GM23338 (cell line): ENCODE data around the gene PTPRN2. TPM values are rescaled to one million over a fixed set of nuclear protein-coding genes. Genes with fewer than 3 reads are reported as not detected.

Source experiments
- ATAC-seq: fragments of 200-7000 bp; cut with Tn5 transposase; 3 replicates; pipeline ENCODE4 v1.9.1; 2020
- DNase-seq: peaks from one replicate; pipeline ENCODE4 v3.0.0-alpha.2; 2015; ENCODE audit warnings: low spot score
- H2AFZ ChIP-seq: fragments of 200-600 bp; sonication (generic); 2 replicates; pipeline ENCODE4 v1.8.0; 2016; ENCODE audit warnings: antibody characterized with exemption, mild to moderate bottlenecking, moderate library complexity
- H3F3A ChIP-seq: fragments of 200-600 bp; sonication (generic); replicated peaks from 2 replicates; pipeline ENCODE4 v1.8.0; 2017; ENCODE audit warnings: antibody characterized with exemption, mixed run types, low read depth
- H3K27ac ChIP-seq: fragments of 200-600 bp; sonication (generic); 2 replicates; pipeline ENCODE4 v1.6.1; 2016; ENCODE audit warnings: low read depth
- H3K27me3 ChIP-seq: fragments of 200-600 bp; sonication (generic); 2 replicates; pipeline ENCODE4 v1.8.0; 2016; ENCODE audit warnings: mild to moderate bottlenecking, mixed run types, moderate library complexity; ENCODE audit not compliant: insufficient read depth
- H3K36me3 ChIP-seq: fragments of 200-600 bp; sonication (generic); 2 replicates; pipeline ENCODE4 v1.8.0; 2016; ENCODE audit warnings: mild to moderate bottlenecking; ENCODE audit not compliant: insufficient read depth
- H3K4me1 ChIP-seq: fragments of 200-600 bp; sonication (generic); 2 replicates; pipeline ENCODE4 v1.8.0; 2016; ENCODE audit warnings: mild to moderate bottlenecking, moderate library complexity; ENCODE audit not compliant: insufficient read depth
- H3K4me2 ChIP-seq: fragments of 200-600 bp; sonication (generic); 2 replicates; pipeline ENCODE4 v1.7.1; 2017; ENCODE audit warnings: mixed run types
- H3K4me3 ChIP-seq: fragments of 200-600 bp; sonication (generic); 2 replicates; pipeline ENCODE4 v1.6.1; 2016; ENCODE audit warnings: mixed run types
- H3K79me2 ChIP-seq: fragments of 200-600 bp; sonication (generic); replicated peaks from 2 replicates; pipeline ENCODE4 v1.8.0; 2017; ENCODE audit warnings: mild to moderate bottlenecking; ENCODE audit not compliant: insufficient read depth
- H3K9me2 ChIP-seq: fragments of 200-600 bp; sonication (generic); 2 replicates; pipeline ENCODE4 v1.8.0; 2017; ENCODE audit not compliant: insufficient read depth
- H4K20me1 ChIP-seq: fragments of 200-600 bp; sonication (generic); replicated peaks from 2 replicates; pipeline ENCODE4 v1.8.0; 2017; ENCODE audit warnings: mild to moderate bottlenecking; ENCODE audit not compliant: insufficient read depth
- H3K27ac Mint-ChIP-seq: 2 replicates; pipeline ENCODE4 v1.8.0; 2020; ENCODE audit warnings: inconsistent platforms, mild to moderate bottlenecking, moderate library complexity, mixed read lengths
- H3K27me3 Mint-ChIP-seq: 3 replicates; pipeline ENCODE4 v1.8.0; 2022; ENCODE audit warnings: low read depth, mild to moderate bottlenecking, moderate library complexity, mixed read lengths, inconsistent platforms; ENCODE audit not compliant: insufficient read depth, poor library complexity
- H3K36me3 Mint-ChIP-seq: 3 replicates; pipeline ENCODE4 v1.8.0; 2021; ENCODE audit warnings: low read depth, mild to moderate bottlenecking, inconsistent platforms, moderate library complexity, mixed read lengths
- H3K4me1 Mint-ChIP-seq: 3 replicates; pipeline ENCODE4 v1.8.0; 2020; ENCODE audit warnings: mild to moderate bottlenecking, inconsistent platforms, mixed read lengths
- H3K4me3 Mint-ChIP-seq: 3 replicates; pipeline ENCODE4 v1.8.0; 2021; ENCODE audit warnings: moderate library complexity, mild to moderate bottlenecking, inconsistent platforms, mixed read lengths
- H3K9me3 Mint-ChIP-seq: 3 replicates; pipeline ENCODE4 v1.8.0; 2020; ENCODE audit warnings: moderate library complexity, mild to moderate bottlenecking, inconsistent platforms, mixed read lengths
- CTCF ChIP-seq, 2 experiments: fragments of 200-600 bp in 1 of 2; sonication (generic) in 1 of 2; conservative IDR thresholded peaks; 2 replicates each; pipeline versions ENCODE4 v1.5.1 to v1.6.1; 2016 to 2017; ENCODE audit warnings: antibody characterized with exemption in 2 of 2, low read depth in 2 of 2, mild to moderate bottlenecking in 2 of 2, moderate library complexity in 1 of 2
- ETS1 ChIP-seq: IDR thresholded peaks from 2 replicates; pipeline ENCODE4 v1.6.1; 2016; ENCODE audit warnings: antibody characterized with exemption
- EZH2 ChIP-seq: fragments of 200-600 bp; sonication (generic); IDR thresholded peaks from one replicate; pipeline ENCODE4 v1.8.0; 2017; ENCODE audit warnings: antibody characterized with exemption, mild to moderate bottlenecking, low read depth; ENCODE audit not compliant: unreplicated experiment
- EZH2phosphoT487 ChIP-seq: fragments of 200-600 bp; sonication (generic); IDR thresholded peaks from one replicate; pipeline ENCODE4 v1.8.1; 2018; ENCODE audit warnings: antibody characterized with exemption; ENCODE audit not compliant: unreplicated experiment
- NANOG ChIP-seq: IDR thresholded peaks from 2 replicates; pipeline ENCODE4 v1.6.1; 2016; ENCODE audit warnings: antibody characterized with exemption, borderline replicate concordance
- POLR2AphosphoS5 ChIP-seq: IDR thresholded peaks from 2 replicates; pipeline ENCODE4 v1.6.1; 2016; ENCODE audit warnings: antibody characterized with exemption, low read depth
- REST ChIP-seq: IDR thresholded peaks from one replicate; pipeline ENCODE4 v1.6.1; 2018; ENCODE audit warnings: antibody characterized with exemption; ENCODE audit not compliant: unreplicated experiment
- STAT1 ChIP-seq: IDR thresholded peaks from one replicate; pipeline ENCODE4 v1.6.1; 2016; ENCODE audit warnings: antibody characterized with exemption; ENCODE audit not compliant: unreplicated experiment
- ZNF114 ChIP-seq: fragments of 250-450 bp; sonication (Bioruptor Pico); IDR thresholded peaks from 2 replicates; pipeline ENCODE4 v1.5.0; 2020; ENCODE audit warnings: mild to moderate bottlenecking, moderate library complexity
- polyA plus RNA-seq: library from polyadenylated mRNA; unstranded; fragments of >200 nt; fragmentation: Nextera tagmentation; extraction: Ambion mirVana; gene quantifications from 2 replicates; pipeline ENCODE4 v1.2.1, GENCODE V29; 2016
- total RNA-seq: library from RNA; depleted of rRNA; stranded (reverse); fragments of >200 nt; shearing (Covaris generic); gene quantifications from 2 replicates; pipeline ENCODE4 v1.2.3, GENCODE V29; 2014

Gene PTPRN2
- total and polyA plus RNA-seq, 2 experiments from 2014 or later: 0.87 to 4.0 TPM

GRCh38 chr7:157869793-157870192 lies 717.8 kb downstream of the PTPRN2 start:
- H3K27ac Mint-ChIP-seq: no peak overlapping the region
- no peak overlapping the region for H3K4me3 Mint-ChIP-seq

GRCh38 chr7:157867685-157868305 lies 719.8 kb downstream of the PTPRN2 start:
- Mint-ChIP-seq H3K9me3 (peaks cover 93% of the 10 kb centered on the region), H3K4me3 (no peak overlapping the region), H3K4me1 (no peaks in the 10 kb centered on the region), H3K27ac (no peak overlapping the region), H3K36me3 (peaks cover 46% of the 10 kb centered on the region), H3K27me3 (peaks cover 6% of the 10 kb centered on the region)
- TF ChIP-seq ETS1 (no peak), CTCF (conservative IDR thresholded peaks at IDR 0.05; ENCODE audit: low read depth in 2 of 2) (no peak), ZNF114 (CRISPR knock-in tag) (no peak), STAT1 (no peak), EZH2 (no peak)
- H3K4me3 ChIP-seq: no peak overlapping the region
- H3K79me2 ChIP-seq: no peaks in the 10 kb centered on the region
- no peak overlapping the region for H2AFZ ChIP-seq
- H3K4me1 ChIP-seq: no peaks in the 10 kb centered on the region
- no peak overlapping the region for H3K4me2 ChIP-seq
- no peaks in the 10 kb centered on the region for H3K9me2 ChIP-seq
- ATAC-seq: no peak
- no peaks in the 10 kb centered on the region for H3F3A ChIP-seq
- H4K20me1 ChIP-seq: no peaks in the 10 kb centered on the region
- H3K27ac ChIP-seq: no peak overlapping the region
- H3K36me3 ChIP-seq: no peaks in the 10 kb centered on the region
- H3K27me3 ChIP-seq: no peaks in the 10 kb centered on the region
- DNase-seq: no peak

More at GRCh38 chr7:157869793-157870192, 717.8 kb downstream of the PTPRN2 start:
- H3K4me2 ChIP-seq: no peak overlapping the region
- Mint-ChIP-seq H3K36me3 (peaks cover 53% of the 10 kb centered on the region), H3K27me3 (peaks cover 9% of the 10 kb centered on the region), H3K9me3 (peaks cover 92% of the 10 kb centered on the region), H3K4me1 (no peaks in the 10 kb centered on the region)
- H3K36me3 ChIP-seq: no peaks in the 10 kb centered on the region
- H4K20me1 ChIP-seq: no peaks in the 10 kb centered on the region
- H3K27me3 ChIP-seq: no peaks in the 10 kb centered on the region
- no peak overlapping the region for H2AFZ ChIP-seq
- H3K4me3 ChIP-seq: no peak overlapping the region
- no peaks in the 10 kb centered on the region for H3K4me1 ChIP-seq
- TF ChIP-seq EZH2 (no peak), REST (no peak), NANOG (no peak), EZH2phosphoT487 (no peak), POLR2AphosphoS5 (no peak)
- ATAC-seq: no peak
- no peak for DNase-seq
- H3K79me2 ChIP-seq: no peaks in the 10 kb centered on the region
- no peaks in the 10 kb centered on the region for H3F3A ChIP-seq
- H3K27ac ChIP-seq: no peak overlapping the region
- H3K9me2 ChIP-seq: no peaks in the 10 kb centered on the region
